ENCODE data around the gene CLEC3B.
"Not testable (repeated sequence)": the region's sequence is repeated elsewhere in the genome, so short reads cannot be mapped to it uniquely, and the experiment has no call there.

Gene CLEC3B

GRCh38 chr3:45071075-45071474 lies 45.0 kb downstream of the CLEC3B start:
- H3K36me3 ChIP-seq (ENCODE audit: control insufficient read depth in 2 of 2, insufficient read depth in 1 of 2, low read length in 2 of 2): no peaks in the 10 kb centered on the region
- no peak for TF ChIP-seq SCRT1 (tag by site-specific recombination; IDR thresholded peaks at IDR 0.05; ENCODE audit: borderline replicate concordance)
- TF ChIP-seq ZNF16 (tag by site-specific recombination; IDR thresholded peaks at IDR 0.05; ENCODE audit: low read depth): no peak
- TF ChIP-seq ZNF704 (tag by site-specific recombination; IDR thresholded peaks at IDR 0.05): no peak
- no peak for TF ChIP-seq OVOL3 (tag by site-specific recombination; IDR thresholded peaks at IDR 0.05)
- TF ChIP-seq SETDB1 (IDR thresholded peaks at IDR 0.05; ENCODE audit: insufficient read length, low read length): peak; percentile 57
- H3K4me1 ChIP-seq (ENCODE audit: control insufficient read depth, insufficient read depth, low read length): no peaks in the 10 kb centered on the region
- H3K27ac ChIP-seq (ENCODE audit: extremely low read depth, low read depth, low read length): no peak overlapping the region
- ChIA-PET POLR2A (interaction anchor here (1.2 kb wide), 1 partner anchor 29 kb away, joined by 4 read pairs; no protein-coding TSS in a partner anchor), CTCF (no interaction called here)
- no peaks in the 10 kb centered on the region for H3K9me3 ChIP-seq (ENCODE audit: control insufficient read depth, insufficient read depth, low read depth, low read length)
- no peak overlapping the region for H3K4me3 ChIP-seq (ENCODE audit: low read depth, low read length)

- CTCF ChIA-PET: interaction anchor here (0.9 kb wide), 1 partner anchor 112 kb away, joined by 3 read pairs; no protein-coding TSS in a partner anchor
- no peaks in the 10 kb centered on the region for H3K36me3 ChIP-seq (ENCODE audit: control insufficient read depth in 2 of 2, insufficient read depth in 1 of 2, low read length in 2 of 2)
- no peak overlapping the region for H3K27ac ChIP-seq (ENCODE audit: extremely low read depth, low read depth, low read length)
- POLR2A ChIA-PET: no interaction called here
- TF ChIP-seq ZNF366 (tag by site-specific recombination; conservative IDR thresholded peaks at IDR 0.05) (no peak), ZNF394 (tag by site-specific recombination; IDR thresholded peaks at IDR 0.05; ENCODE audit: borderline replicate concordance) (no peak), ZNF416 (tag by site-specific recombination; IDR thresholded peaks at IDR 0.05) (no peak), ZIC2 (tag by site-specific recombination; IDR thresholded peaks at IDR 0.05) (no peak)
- no peaks in the 10 kb centered on the region for H3K4me1 ChIP-seq (ENCODE audit: control insufficient read depth, insufficient read depth, low read length)
- no peak overlapping the region for H3K4me3 ChIP-seq (ENCODE audit: low read depth, low read length)
- H3K9me3 ChIP-seq (ENCODE audit: control insufficient read depth, insufficient read depth, low read depth, low read length): no peaks in the 10 kb centered on the region
These were observed 49.9 kb downstream of the CLEC3B start for GRCh38 chr3:45075821-45076625.

GRCh38 chr3:45078256-45078655 lies 52.2 kb downstream of the CLEC3B start:
- CTCF ChIA-PET; POLR2A ChIA-PET; H3K36me3 ChIP-seq (ENCODE audit: control insufficient read depth in 2 of 2, insufficient read depth in 1 of 2, low read length in 2 of 2); H3K27ac ChIP-seq (ENCODE audit: extremely low read depth, low read depth, low read length); H3K4me3 ChIP-seq (ENCODE audit: low read depth, low read length); H3K4me1 ChIP-seq (ENCODE audit: control insufficient read depth, insufficient read depth, low read length); H3K9me3 ChIP-seq (ENCODE audit: control insufficient read depth, insufficient read depth, low read depth, low read length): not testable (repeated sequence)

GRCh38 chr3:45078910-45079522 lies 52.9 kb downstream of the CLEC3B start:
- no peak overlapping the region for H3K4me3 ChIP-seq (ENCODE audit: low read depth, low read length)
- H3K9me3 ChIP-seq (ENCODE audit: control insufficient read depth, insufficient read depth, low read depth, low read length): no peaks in the 10 kb centered on the region
- POLR2A ChIA-PET: no interaction called here
- CTCF ChIA-PET: interaction anchor here (0.8 kb wide), 1 partner anchor 143 kb away, joined by 4 read pairs; no protein-coding TSS in a partner anchor
- H3K36me3 ChIP-seq (ENCODE audit: control insufficient read depth in 2 of 2, insufficient read depth in 1 of 2, low read length in 2 of 2): no peaks in the 10 kb centered on the region
- H3K4me1 ChIP-seq (ENCODE audit: control insufficient read depth, insufficient read depth, low read length): no peaks in the 10 kb centered on the region
- H3K27ac ChIP-seq (ENCODE audit: extremely low read depth, low read depth, low read length): no peak overlapping the region
- TF ChIP-seq ZNF621 (tag by site-specific recombination; IDR thresholded peaks at IDR 0.05) (no peak), ZNF76 (tag by site-specific recombination; IDR thresholded peaks at IDR 0.05; ENCODE audit: borderline replicate concordance, low read depth) (no peak), ZSCAN5A (tag by site-specific recombination; IDR thresholded peaks at IDR 0.05) (no peak), ZNF544 (tag by site-specific recombination; IDR thresholded peaks at IDR 0.05) (no peak), ZNF776 (tag by site-specific recombination; IDR thresholded peaks at IDR 0.05; ENCODE audit: borderline replicate concordance) (no peak), ZIC2 (tag by site-specific recombination; IDR thresholded peaks at IDR 0.05) (no peak), ZSCAN23 (tag by site-specific recombination; IDR thresholded peaks at IDR 0.05) (no peak), YY2 (tag by site-specific recombination; IDR thresholded peaks at IDR 0.05) (no peak), AEBP2 (tag by site-specific recombination; IDR thresholded peaks at IDR 0.05; ENCODE audit: borderline replicate concordance) (no peak), ZNF639 (tag by site-specific recombination; IDR thresholded peaks at IDR 0.05) (no peak)
